Measurements from ENCODE around the gene KCNIP4. TPM values are rescaled to one million over a fixed set of nuclear protein-coding genes. Genes with fewer than 3 reads are reported as not detected.

Gene KCNIP4
- total and polyA plus RNA-seq, 9 of the 15 experiments (the other 6 are each of a cell fraction or from before 2014, with no cell fraction given) = 0.25 to 0.41 TPM; not detected in 7

DNA sequence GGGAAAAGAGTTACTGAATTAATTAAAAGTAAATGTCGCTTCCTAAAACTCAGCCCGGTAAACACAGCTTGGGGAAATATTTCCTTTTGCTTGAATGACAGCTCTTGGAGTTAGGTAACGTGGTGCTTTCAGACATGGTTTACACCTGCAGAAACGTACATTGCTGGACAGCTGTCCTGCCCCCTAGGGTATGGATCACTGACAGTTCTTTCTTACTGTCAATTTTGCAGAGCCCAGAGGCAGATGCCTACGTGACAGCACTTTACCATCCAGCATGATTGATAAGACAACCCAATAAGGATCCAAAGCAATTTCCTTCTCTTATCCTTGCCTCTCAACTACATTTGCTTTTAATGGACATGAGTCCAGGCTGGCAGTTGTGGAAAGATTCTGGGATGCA lies 913.8 kb downstream of the KCNIP4 start (continued):
- TF ChIP-seq RERE (CRISPR knock-in tag; IDR thresholded peaks at IDR 0.05; ENCODE audit: borderline replicate concordance) (no peak), ZNF57 (CRISPR knock-in tag; IDR thresholded peaks at IDR 0.05) (no peak), TAF9B (IDR thresholded peaks at IDR 0.05; ENCODE audit: partially characterized antibody) (no peak), ZNF184 (CRISPR knock-in tag; IDR thresholded peaks at IDR 0.05) (no peak), SNIP1 (IDR thresholded peaks at IDR 0.05; ENCODE audit: low read depth) (no peak), ZNF707 (CRISPR knock-in tag; conservative IDR thresholded peaks at IDR 0.05) (no peak), SUPT5H (IDR thresholded peaks at IDR 0.05) (no peak), ZNF239 (CRISPR knock-in tag; IDR thresholded peaks at IDR 0.05) (no peak), SRSF3 (IDR thresholded peaks at IDR 0.05; ENCODE audit: insufficient read depth, low read length) (no peak)
- TF ChIP-seq, protein P1, sequence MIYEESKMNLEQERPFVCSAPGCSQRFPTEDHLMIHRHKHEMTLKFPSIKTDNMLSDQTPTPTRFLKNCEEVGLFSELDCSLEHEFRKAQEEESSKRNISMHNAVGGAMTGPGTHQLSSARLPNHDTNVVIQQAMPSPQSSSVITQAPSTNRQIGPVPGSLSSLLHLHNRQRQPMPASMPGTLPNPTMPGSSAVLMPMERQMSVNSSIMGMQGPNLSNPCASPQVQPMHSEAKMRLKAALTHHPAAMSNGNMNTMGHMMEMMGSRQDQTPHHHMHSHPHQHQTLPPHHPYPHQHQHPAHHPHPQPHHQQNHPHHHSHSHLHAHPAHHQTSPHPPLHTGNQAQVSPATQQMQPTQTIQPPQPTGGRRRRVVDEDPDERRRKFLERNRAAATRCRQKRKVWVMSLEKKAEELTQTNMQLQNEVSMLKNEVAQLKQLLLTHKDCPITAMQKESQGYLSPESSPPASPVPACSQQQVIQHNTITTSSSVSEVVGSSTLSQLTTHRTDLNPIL (CRISPR knock-in tag; IDR thresholded peaks at IDR 0.05) = no peak
- TF ChIP-seq, protein P2, sequence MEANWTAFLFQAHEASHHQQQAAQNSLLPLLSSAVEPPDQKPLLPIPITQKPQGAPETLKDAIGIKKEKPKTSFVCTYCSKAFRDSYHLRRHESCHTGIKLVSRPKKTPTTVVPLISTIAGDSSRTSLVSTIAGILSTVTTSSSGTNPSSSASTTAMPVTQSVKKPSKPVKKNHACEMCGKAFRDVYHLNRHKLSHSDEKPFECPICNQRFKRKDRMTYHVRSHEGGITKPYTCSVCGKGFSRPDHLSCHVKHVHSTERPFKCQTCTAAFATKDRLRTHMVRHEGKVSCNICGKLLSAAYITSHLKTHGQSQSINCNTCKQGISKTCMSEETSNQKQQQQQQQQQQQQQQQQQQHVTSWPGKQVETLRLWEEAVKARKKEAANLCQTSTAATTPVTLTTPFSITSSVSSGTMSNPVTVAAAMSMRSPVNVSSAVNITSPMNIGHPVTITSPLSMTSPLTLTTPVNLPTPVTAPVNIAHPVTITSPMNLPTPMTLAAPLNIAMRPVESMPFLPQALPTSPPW (CRISPR knock-in tag; IDR thresholded peaks at IDR 0.05) = no peak
